GM12878 (cell line): ENCODE data around the gene LSM3. TPM values are rescaled to one million over a fixed set of nuclear protein-coding genes. Genes with fewer than 3 reads are reported as not detected.

Source experiments
- ATAC-seq: fragments of 200-7000 bp; cut with Tn5 transposase; 3 replicates; pipeline ENCODE4 v1.9.1; 2020; ENCODE audit warnings: mild to moderate bottlenecking, moderate library complexity
- BruUV-seq: library from RNA; stranded (reverse); fragments of 400-500 nt; replicated peaks from 2 replicates; lab custom pipeline; 2021; lab: Mats Ljungman, UMichigan
- CTCF ChIA-PET: fragments of 300-600 bp; sonication (Branson Sonifier 250); formaldehyde crosslinking; extraction: SDS; loops from one replicate; lab custom pipeline; 2021; ENCODE audit warnings: inconsistent platforms; lab: Yijun Ruan, JAX
- POLR2A ChIA-PET: fragments of 350-600 bp; formaldehyde crosslinking; extraction: SDS; loops from one replicate; lab custom pipeline; 2021; ENCODE audit warnings: inconsistent platforms; lab: Charles Lee
- RAD21 ChIA-PET: fragments of 300-600 bp; sonication (Branson Sonifier 250); formaldehyde crosslinking; loops from one replicate; lab custom pipeline; 2023; ENCODE audit warnings: antibody characterized with exemption; ENCODE audit not compliant: unreplicated experiment; lab: Charles Lee
- SMC1A ChIA-PET: fragments of 300-600 bp; sonication (Branson Sonifier 250); formaldehyde crosslinking; loops from one replicate; lab custom pipeline; 2023; ENCODE audit not compliant: unreplicated experiment, uncharacterized antibody; lab: Charles Lee
- DNase-seq: peaks from one replicate; pipeline ENCODE4 v3.0.0-alpha.2; 2011; ENCODE audit warnings: low read depth, low spot score
- FAIRE-seq: peaks from 3 replicates; lab custom pipeline; 2011; peaks lifted over from hg19 to GRCh38; lab: Jason Lieb, UNC
- H2AFZ ChIP-seq: 2 replicates; pipeline ENCODE4 v1.6.0; 2011; ENCODE audit warnings: low read depth, low read length, control low read depth; ENCODE audit not compliant: control insufficient read depth
- H3K27ac ChIP-seq: 2 replicates; pipeline ENCODE4 v1.5.1; 2011; ENCODE audit warnings: control low read depth; ENCODE audit not compliant: control insufficient read depth, insufficient read depth
- H3K27me3 ChIP-seq, 2 experiments: replicated peaks in 1 of 2; 2 replicates each; pipeline versions ENCODE4 v1.6.0 to v1.6.1; 2011; ENCODE audit warnings: low read length in 1 of 2; ENCODE audit not compliant: control insufficient read depth in 2 of 2, insufficient read depth in 2 of 2
- H3K36me3 ChIP-seq, 2 experiments: 2 replicates each; pipeline ENCODE4 v1.5.1; 2011; ENCODE audit warnings: low read length in 1 of 2; ENCODE audit not compliant: control insufficient read depth in 2 of 2, insufficient read depth in 2 of 2
- H3K4me1 ChIP-seq: 2 replicates; pipeline ENCODE4 v1.6.1; 2011; ENCODE audit warnings: mild to moderate bottlenecking, low read length, moderate library complexity, mixed read lengths; ENCODE audit not compliant: control insufficient read depth, insufficient read depth
- H3K4me2 ChIP-seq: 2 replicates; pipeline ENCODE4 v1.6.0; 2011; ENCODE audit warnings: control low read depth; ENCODE audit not compliant: control insufficient read depth, insufficient read depth
- H3K4me3 ChIP-seq: fragments of 200-600 bp; sonication (generic); 2 replicates; pipeline ENCODE4 v1.5.1; 2016
- H3K79me2 ChIP-seq: 2 replicates; pipeline ENCODE4 v1.6.0; 2011; ENCODE audit warnings: low read length; ENCODE audit not compliant: control insufficient read depth, insufficient read depth
- H3K9ac ChIP-seq: 2 replicates; pipeline ENCODE4 v1.8.0; 2011; ENCODE audit warnings: low read length, control low read depth, mixed read lengths; ENCODE audit not compliant: control insufficient read depth, insufficient read depth
- H3K9me3 ChIP-seq: replicated peaks from 3 replicates; pipeline ENCODE4 v1.5.1; 2011; ENCODE audit warnings: mild to moderate bottlenecking, low read length; ENCODE audit not compliant: control insufficient read depth, insufficient read depth
- H4K20me1 ChIP-seq: 2 replicates; pipeline ENCODE4 v1.6.0; 2011; ENCODE audit not compliant: control insufficient read depth, insufficient read depth
- CHD4 ChIP-seq: fragments of 200-600 bp; sonication (generic); IDR thresholded peaks from 2 replicates; pipeline ENCODE4 v1.6.1; 2016; ENCODE audit warnings: mild to moderate bottlenecking
- CUX1 ChIP-seq: IDR thresholded peaks from 2 replicates; pipeline ENCODE4 v1.6.1; 2012; ENCODE audit warnings: improper control_type of control experiment, low read depth, low read length; ENCODE audit not compliant: insufficient replicate concordance
- ETV6 ChIP-seq, 2 experiments: fragments of 450-650 bp in 1 of 2; IDR thresholded peaks in 1 of 2; conservative IDR thresholded peaks in 1 of 2; 2 replicates each; pipeline ENCODE4 v1.6.1; 2014; ENCODE audit warnings: antibody characterized with exemption in 1 of 2, borderline replicate concordance in 1 of 2, low read depth in 1 of 2, mild to moderate bottlenecking in 1 of 2, moderate library complexity in 1 of 2
- KDM1A ChIP-seq: fragments of 200-600 bp; sonication (generic); IDR thresholded peaks from 2 replicates; pipeline ENCODE4 v1.6.1; 2016; ENCODE audit warnings: borderline replicate concordance
- NFYB ChIP-seq: IDR thresholded peaks from 2 replicates; pipeline ENCODE4 v1.6.1; 2011; ENCODE audit warnings: low read depth, mild to moderate bottlenecking, low read length, improper control_type of control experiment, moderate library complexity; ENCODE audit not compliant: insufficient read depth
- PAX8 ChIP-seq: fragments of 450-650 bp; IDR thresholded peaks from 2 replicates; pipeline ENCODE4 v1.6.1; 2017; ENCODE audit warnings: mild to moderate bottlenecking, moderate library complexity
- WGBS: methylation state at CpG from one replicate; pipeline ENCODE4 v1.1.6; 2016; ENCODE audit warnings: low lambda C conversion rate; ENCODE audit not compliant: insufficient replicate concordance, insufficient coverage; ENCODE audit errors: missing lambda C conversion rate; 5-methylcytosine and 5-hydroxymethylcytosine counted together
- in situ Hi-C: fragments of 300-500 bp; cut with MboI; formaldehyde crosslinking; loops from 9 replicates; pipeline ENCODE4 v1.14.3; 2018; ENCODE audit warnings: mixed read lengths
- intact Hi-C: fragments of 100-400 bp; cut with micrococcal nuclease; formaldehyde crosslinking; loops from one replicate; pipeline ENCODE4 v1.14.2; 2022; ENCODE audit not compliant: unreplicated experiment
- polyA plus RNA-seq, 11 experiments: library from polyadenylated mRNA; depleted of rRNA in 4 of 11; unstranded in 6 of 11; stranded (reverse) in 5 of 11; fragments of >200 nt; fragmentation: Nextera tagmentation in 4 of 11; fragmentation: Illumina TruSeq in 1 of 11; extraction: Ambion mirVana in 4 of 11; extraction: Trizol in 1 of 11; gene quantifications; 1 replicate in 1 of 11; 2 replicates in 10 of 11; pipeline versions ENCODE4 v1.2.1 to v1.2.3, GENCODE V29; 2011 to 2016; ENCODE audit warnings: inconsistent platforms in 2 of 11, missing spikeins in 2 of 11, low read depth in 1 of 11
- total RNA-seq, 4 experiments: library from RNA; depleted of rRNA in 3 of 4; stranded (reverse); fragments of >200 nt in 3 of 4; fragmentation: Illumina TruSeq in 1 of 4; extraction: Trizol in 1 of 4; gene quantifications; 2 replicates each; pipeline versions ENCODE4 v1.2.1 to v1.2.3, GENCODE V29; 2013 to 2021

LSM3 gene
- total and polyA plus RNA-seq, 10 of the 15 experiments (the other 5 are each of a cell fraction or from before 2014, with no cell fraction given): 15.5 to 111 (median 29.1) TPM

- ATAC-seq (no peak), DNase-seq (no peak)
- 73% methylated on average over 10 of the region's 10 CpGs for WGBS
Observed at GRCh38 chr3:14145670-14146380, 32.8 kb upstream of the LSM3 start.

More at GRCh38 chr3:14145670-14146380, 32.8 kb upstream of the LSM3 start:
- intact Hi-C loops (no loop called here), in situ Hi-C loops (no loop called here)
- H3K4me2 ChIP-seq: no peak overlapping the region
- no peaks in the 10 kb centered on the region for H3K9me3 ChIP-seq
- peaks cover 16% of the 10 kb centered on the region for H3K4me1 ChIP-seq
- POLR2A ChIA-PET: no interaction called here
- H2AFZ ChIP-seq: no peak overlapping the region
- RAD21 ChIA-PET: interaction anchor here (1.5 to 1.7 kb wide), 2 partner anchors 18 to 30 kb away, joined by 3 to 5 read pairs; no protein-coding TSS in a partner anchor
- H3K27ac ChIP-seq: no peak overlapping the region
- TF ChIP-seq CUX1: no peak
- TF ChIP-seq ETV6 (conservative IDR thresholded peaks at IDR 0.05 in 1 of 2, IDR thresholded peaks at IDR 0.05 in 1 of 2; ENCODE audit: borderline replicate concordance in 1 of 2, low read depth in 1 of 2): no peak
- no peak for TF ChIP-seq KDM1A
- TF ChIP-seq PAX8: no peak
- TF ChIP-seq NFYB: no peak
- no peak for TF ChIP-seq CHD4
- SMC1A ChIA-PET: interaction anchor here (0.9 to 1.4 kb wide), 4 partner anchors 20 to 62 kb away, joined by 3 to 5 read pairs (median 4); partner anchors contain the start of genes LSM3 and XPC
- H3K27me3 ChIP-seq: no peaks in the 10 kb centered on the region
- no peak overlapping the region for H3K4me3 ChIP-seq
- no peak for FAIRE-seq
- BruUV-seq: no TSS peak
- H3K9ac ChIP-seq: no peak overlapping the region
- no peaks in the 10 kb centered on the region for H3K79me2 ChIP-seq
- H3K36me3 ChIP-seq: peaks cover 10 to 12% of the 10 kb centered on the region in 2 experiments; a peak in 3 of 4 replicates
- CTCF ChIA-PET: interaction anchor here (1.6 kb wide), 1 partner anchor 249 kb away, joined by 5 read pairs; no protein-coding TSS in a partner anchor
- H4K20me1 ChIP-seq: no peaks in the 10 kb centered on the region
